Measurements from ENCODE around the gene PDE11A.

DNA sequence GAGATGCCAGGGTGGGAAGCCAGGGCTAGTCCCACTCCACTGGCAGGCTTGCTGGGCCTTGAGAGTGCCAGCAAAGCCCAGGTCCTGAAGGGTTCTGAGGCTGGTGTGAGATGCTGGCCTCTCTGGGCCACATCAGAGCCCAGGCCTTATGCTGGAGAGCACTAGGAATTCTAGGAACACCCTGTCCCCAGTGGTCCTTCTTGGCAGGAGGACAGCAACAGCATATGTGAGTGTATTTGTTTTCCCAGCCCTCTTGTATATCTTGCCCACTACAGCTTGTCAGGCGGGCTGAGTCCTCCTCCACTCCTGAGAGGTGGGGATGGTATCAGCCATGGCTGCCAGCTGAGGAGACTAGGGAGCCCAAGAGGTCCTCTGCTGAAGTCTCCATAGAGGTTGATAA, 327.0 kb downstream of the PDE11A start:
- TF ChIP-seq POLR2AphosphoS5 (IDR thresholded peaks at IDR 0.05; ENCODE audit: low read depth) (no peak), NANOG (IDR thresholded peaks at IDR 0.05; ENCODE audit: borderline replicate concordance) (no peak), ZNF114 (CRISPR knock-in tag; IDR thresholded peaks at IDR 0.05) (no peak), EZH2 (IDR thresholded peaks at IDR 0.05; ENCODE audit: low read depth, unreplicated experiment) (no peak), CREB1 (CRISPR knock-in tag; IDR thresholded peaks at IDR 0.05; ENCODE audit: low read depth) (no peak), EZH2phosphoT487 (IDR thresholded peaks at IDR 0.05; ENCODE audit: unreplicated experiment) (no peak)
- TF ChIP-seq, protein P1, sequence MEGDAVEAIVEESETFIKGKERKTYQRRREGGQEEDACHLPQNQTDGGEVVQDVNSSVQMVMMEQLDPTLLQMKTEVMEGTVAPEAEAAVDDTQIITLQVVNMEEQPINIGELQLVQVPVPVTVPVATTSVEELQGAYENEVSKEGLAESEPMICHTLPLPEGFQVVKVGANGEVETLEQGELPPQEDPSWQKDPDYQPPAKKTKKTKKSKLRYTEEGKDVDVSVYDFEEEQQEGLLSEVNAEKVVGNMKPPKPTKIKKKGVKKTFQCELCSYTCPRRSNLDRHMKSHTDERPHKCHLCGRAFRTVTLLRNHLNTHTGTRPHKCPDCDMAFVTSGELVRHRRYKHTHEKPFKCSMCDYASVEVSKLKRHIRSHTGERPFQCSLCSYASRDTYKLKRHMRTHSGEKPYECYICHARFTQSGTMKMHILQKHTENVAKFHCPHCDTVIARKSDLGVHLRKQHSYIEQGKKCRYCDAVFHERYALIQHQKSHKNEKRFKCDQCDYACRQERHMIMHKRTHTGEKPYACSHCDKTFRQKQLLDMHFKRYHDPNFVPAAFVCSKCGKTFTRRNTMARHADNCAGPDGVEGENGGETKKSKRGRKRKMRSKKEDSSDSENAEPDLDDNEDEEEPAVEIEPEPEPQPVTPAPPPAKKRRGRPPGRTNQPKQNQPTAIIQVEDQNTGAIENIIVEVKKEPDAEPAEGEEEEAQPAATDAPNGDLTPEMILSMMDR (conservative IDR thresholded peaks at IDR 0.05; ENCODE audit: low read depth in 2 of 2): no peak
- TF ChIP-seq, protein P2, sequence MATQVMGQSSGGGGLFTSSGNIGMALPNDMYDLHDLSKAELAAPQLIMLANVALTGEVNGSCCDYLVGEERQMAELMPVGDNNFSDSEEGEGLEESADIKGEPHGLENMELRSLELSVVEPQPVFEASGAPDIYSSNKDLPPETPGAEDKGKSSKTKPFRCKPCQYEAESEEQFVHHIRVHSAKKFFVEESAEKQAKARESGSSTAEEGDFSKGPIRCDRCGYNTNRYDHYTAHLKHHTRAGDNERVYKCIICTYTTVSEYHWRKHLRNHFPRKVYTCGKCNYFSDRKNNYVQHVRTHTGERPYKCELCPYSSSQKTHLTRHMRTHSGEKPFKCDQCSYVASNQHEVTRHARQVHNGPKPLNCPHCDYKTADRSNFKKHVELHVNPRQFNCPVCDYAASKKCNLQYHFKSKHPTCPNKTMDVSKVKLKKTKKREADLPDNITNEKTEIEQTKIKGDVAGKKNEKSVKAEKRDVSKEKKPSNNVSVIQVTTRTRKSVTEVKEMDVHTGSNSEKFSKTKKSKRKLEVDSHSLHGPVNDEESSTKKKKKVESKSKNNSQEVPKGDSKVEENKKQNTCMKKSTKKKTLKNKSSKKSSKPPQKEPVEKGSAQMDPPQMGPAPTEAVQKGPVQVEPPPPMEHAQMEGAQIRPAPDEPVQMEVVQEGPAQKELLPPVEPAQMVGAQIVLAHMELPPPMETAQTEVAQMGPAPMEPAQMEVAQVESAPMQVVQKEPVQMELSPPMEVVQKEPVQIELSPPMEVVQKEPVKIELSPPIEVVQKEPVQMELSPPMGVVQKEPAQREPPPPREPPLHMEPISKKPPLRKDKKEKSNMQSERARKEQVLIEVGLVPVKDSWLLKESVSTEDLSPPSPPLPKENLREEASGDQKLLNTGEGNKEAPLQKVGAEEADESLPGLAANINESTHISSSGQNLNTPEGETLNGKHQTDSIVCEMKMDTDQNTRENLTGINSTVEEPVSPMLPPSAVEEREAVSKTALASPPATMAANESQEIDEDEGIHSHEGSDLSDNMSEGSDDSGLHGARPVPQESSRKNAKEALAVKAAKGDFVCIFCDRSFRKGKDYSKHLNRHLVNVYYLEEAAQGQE (IDR thresholded peaks at IDR 0.05; ENCODE audit: unreplicated experiment): no peak
- TF ChIP-seq, protein P3, sequence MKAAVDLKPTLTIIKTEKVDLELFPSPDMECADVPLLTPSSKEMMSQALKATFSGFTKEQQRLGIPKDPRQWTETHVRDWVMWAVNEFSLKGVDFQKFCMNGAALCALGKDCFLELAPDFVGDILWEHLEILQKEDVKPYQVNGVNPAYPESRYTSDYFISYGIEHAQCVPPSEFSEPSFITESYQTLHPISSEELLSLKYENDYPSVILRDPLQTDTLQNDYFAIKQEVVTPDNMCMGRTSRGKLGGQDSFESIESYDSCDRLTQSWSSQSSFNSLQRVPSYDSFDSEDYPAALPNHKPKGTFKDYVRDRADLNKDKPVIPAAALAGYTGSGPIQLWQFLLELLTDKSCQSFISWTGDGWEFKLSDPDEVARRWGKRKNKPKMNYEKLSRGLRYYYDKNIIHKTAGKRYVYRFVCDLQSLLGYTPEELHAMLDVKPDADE (IDR thresholded peaks at IDR 0.05): no peak
